Bronchial epithelial cell (primary cell): Measurements from ENCODE around the gene PPP4C. TPM values are rescaled to one million over a fixed set of nuclear protein-coding genes. Genes with fewer than 3 reads are reported as not detected.
A peak's percentile ranks its signal among the peaks of the same experiment; 100 is the strongest.

ENCODE experiments used
- DNase-seq: peaks from one replicate; pipeline ENCODE4 v3.0.0-alpha.2; 2010; ENCODE audit warnings: low read depth
- FAIRE-seq: peaks from 2 replicates; lab custom pipeline; 2011; peaks lifted over from hg19 to GRCh38; lab: Jason Lieb, UNC
- H3K27me3 ChIP-seq: 2 replicates; pipeline ENCODE4 v1.5.1; 2011; ENCODE audit warnings: low read length; ENCODE audit not compliant: control insufficient read depth, insufficient read depth
- H3K36me3 ChIP-seq: 2 replicates; pipeline ENCODE4 v1.5.1; 2011; ENCODE audit warnings: low read length; ENCODE audit not compliant: control insufficient read depth, insufficient read depth
- H3K4me3 ChIP-seq: 2 replicates; pipeline ENCODE4 v1.5.1; 2011; ENCODE audit warnings: mild to moderate bottlenecking, low read depth, low read length, control low read depth
- total RNA-seq: library from RNA; depleted of rRNA; stranded (reverse); fragments of >200 nt; gene quantifications from 2 replicates; pipeline ENCODE4 v1.2.1, GENCODE V29; 2014
- TF ChIP-seq, protein P1 (sequence below): IDR thresholded peaks from 2 replicates; pipeline ENCODE4 v1.5.1; 2011; ENCODE audit warnings: mild to moderate bottlenecking, moderate library complexity, low read length, control low read depth, inconsistent platforms; ENCODE audit not compliant: insufficient read depth, severe bottlenecking

The PPP4C gene
- total RNA-seq, 1 donor from 2014 or later: 249 TPM

DNA sequence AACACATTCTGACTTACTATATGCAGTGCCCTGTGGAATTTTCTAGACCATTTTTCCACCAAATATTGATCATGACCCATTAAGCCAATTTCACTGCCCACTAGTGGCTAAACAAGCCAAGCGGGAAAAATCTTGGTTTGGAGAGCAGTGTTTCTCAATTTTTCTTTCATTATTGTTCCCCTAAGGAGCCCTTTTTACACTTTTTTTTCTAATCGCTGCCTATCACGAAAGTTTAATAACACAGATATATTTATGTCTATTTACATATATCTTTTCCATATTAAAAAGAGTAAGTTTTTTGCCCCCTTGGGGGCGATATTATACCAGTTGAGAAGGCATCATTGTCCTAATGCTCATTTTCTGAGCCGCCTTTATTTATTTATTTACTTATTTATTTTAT, 34.0 kb upstream of the PPP4C start:
- FAIRE-seq (no peak), DNase-seq (peak; percentile 39)
- H3K4me3 ChIP-seq: no peak overlapping the region
- H3K36me3 ChIP-seq: no peaks in the 10 kb centered on the region
- no peaks in the 10 kb centered on the region for H3K27me3 ChIP-seq
- TF ChIP-seq, protein P1, sequence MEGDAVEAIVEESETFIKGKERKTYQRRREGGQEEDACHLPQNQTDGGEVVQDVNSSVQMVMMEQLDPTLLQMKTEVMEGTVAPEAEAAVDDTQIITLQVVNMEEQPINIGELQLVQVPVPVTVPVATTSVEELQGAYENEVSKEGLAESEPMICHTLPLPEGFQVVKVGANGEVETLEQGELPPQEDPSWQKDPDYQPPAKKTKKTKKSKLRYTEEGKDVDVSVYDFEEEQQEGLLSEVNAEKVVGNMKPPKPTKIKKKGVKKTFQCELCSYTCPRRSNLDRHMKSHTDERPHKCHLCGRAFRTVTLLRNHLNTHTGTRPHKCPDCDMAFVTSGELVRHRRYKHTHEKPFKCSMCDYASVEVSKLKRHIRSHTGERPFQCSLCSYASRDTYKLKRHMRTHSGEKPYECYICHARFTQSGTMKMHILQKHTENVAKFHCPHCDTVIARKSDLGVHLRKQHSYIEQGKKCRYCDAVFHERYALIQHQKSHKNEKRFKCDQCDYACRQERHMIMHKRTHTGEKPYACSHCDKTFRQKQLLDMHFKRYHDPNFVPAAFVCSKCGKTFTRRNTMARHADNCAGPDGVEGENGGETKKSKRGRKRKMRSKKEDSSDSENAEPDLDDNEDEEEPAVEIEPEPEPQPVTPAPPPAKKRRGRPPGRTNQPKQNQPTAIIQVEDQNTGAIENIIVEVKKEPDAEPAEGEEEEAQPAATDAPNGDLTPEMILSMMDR: peak; percentile 31

DNA sequence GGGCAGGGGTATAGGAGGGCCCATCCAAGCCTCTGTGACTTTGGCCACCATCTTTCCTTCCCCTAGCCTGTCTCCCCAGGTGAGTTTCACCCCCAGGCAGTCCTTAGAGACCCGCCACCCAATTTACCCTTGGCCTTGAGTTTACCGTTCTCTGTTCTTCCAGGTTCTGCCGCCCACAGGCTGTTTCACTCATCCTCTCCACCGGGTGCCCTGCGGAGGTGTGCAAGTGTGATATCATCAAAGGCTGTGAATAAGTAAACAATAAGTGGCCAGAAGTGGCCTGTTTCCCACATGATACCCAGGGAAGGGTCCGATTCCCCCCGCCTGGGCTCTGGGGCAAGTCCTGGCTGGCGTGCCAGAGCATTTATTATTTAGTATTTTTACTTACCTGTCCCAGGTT, 29.6 kb upstream of the PPP4C start:
- TF ChIP-seq, protein P1: no peak
- H3K4me3 ChIP-seq: no peak overlapping the region
- H3K27me3 ChIP-seq: no peaks in the 10 kb centered on the region
- FAIRE-seq: no peak
- peak; percentile 39 for DNase-seq
- H3K36me3 ChIP-seq: no peaks in the 10 kb centered on the region

DNA sequence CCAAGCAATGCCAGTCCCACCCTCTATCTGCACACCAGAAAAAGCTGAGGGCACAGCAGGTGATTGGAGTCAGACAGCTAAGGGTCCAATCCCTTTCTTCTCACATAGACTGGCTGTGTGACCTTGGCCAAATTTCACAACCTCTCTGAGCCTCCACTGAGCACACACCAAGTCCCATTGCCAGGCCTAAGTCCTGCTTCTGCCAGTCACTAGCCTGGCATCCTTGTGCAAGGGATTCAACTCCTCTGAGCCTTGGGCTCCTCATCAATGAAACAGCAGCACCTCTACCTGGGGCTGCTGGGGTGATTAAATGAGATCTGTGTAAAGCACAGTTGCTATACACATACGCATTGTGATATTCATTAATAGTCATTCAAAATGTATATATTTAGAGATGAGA, 29.2 kb upstream of the PPP4C start:
- no peaks in the 10 kb centered on the region for H3K36me3 ChIP-seq
- DNase-seq (no peak), FAIRE-seq (no peak)
- TF ChIP-seq, protein P1: no peak
- no peak overlapping the region for H3K4me3 ChIP-seq
- no peaks in the 10 kb centered on the region for H3K27me3 ChIP-seq

DNA sequence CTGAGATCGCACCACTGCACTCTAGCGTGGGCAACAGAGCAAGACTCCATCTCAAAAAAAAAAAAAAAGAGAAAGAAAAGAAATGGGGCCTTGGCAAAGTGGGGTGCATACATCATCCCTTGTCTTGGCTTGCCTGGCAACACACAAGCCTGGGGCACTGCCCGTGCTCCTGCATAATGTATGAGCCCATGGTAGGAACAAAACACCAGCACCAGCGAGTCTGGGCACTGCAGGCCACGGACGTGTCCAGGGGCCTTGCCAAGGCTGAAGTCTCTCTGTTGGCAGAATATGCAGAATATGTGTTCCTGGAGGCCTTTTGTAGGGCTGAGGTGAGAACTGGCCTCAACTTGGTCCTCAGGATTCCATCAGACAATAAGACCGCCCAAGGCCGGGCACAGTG, 25.9 kb upstream of the PPP4C start:
- no peak for DNase-seq
- TF ChIP-seq, protein P1: no peak
- no peak overlapping the region for H3K4me3 ChIP-seq
- H3K27me3 ChIP-seq: no peaks in the 10 kb centered on the region
- FAIRE-seq: no peak
- H3K36me3 ChIP-seq: no peaks in the 10 kb centered on the region

DNA sequence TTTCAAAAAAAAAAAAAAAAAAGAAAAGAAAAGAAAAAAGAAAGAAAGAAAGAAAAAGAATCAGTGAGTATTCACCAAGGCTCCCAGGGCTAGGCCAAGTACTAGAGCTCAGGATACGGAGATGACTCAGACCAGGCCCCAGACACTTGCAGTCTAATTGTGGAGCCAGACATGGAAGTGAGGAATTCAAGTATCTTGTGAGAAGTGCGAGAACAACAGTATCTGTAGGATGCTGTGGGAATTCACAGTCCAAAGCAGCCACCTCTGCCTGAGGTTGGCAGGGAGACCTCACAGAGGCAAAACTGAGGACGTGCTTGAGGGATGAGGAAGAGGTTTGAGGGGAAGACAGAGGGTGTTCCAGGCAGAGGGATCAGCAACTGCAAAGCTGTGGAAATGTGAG, 24.3 kb upstream of the PPP4C start:
- Histone ChIP-seq H3K36me3 (no peaks in the 10 kb centered on the region), H3K4me3 (no peak overlapping the region), H3K27me3 (no peaks in the 10 kb centered on the region)
- TF ChIP-seq, protein P1: no peak
- no peak for FAIRE-seq
- peak; percentile 39 for DNase-seq

DNA sequence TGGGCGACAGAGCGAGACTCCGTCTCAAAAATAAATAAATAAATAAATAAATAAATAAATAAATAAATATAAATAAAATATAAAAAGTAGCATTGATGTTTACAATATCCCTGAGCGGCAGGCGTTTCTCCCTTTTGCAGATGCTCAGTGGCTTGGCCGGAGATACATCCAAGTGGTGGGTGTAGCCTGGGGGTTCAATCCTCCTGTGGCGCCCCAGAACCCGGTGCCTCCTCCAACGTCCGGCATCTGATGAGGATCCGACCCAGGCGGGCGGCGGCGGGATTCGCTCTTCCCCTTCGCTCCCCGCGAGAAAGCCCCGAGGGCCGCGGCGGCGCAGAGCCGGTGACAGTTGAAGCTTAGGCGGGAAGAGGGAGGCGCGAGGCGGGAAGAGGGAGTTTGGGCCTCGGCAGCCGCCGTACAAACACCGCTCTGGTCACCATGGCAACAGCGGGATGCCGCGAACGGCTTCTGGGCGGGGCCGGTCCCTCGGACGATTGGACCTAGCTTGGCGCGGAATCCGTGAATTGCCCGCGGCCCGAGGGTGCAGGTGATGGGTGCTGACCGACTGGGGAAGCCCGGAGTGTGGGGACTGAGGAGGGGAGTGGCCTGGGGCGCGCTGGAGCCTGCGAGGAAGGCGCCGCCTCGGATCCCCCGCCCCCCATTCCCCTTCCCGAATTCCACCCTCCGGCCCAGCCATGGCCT, 23.0 kb upstream of the PPP4C start:
- Histone ChIP-seq H3K36me3 (no peaks in the 10 kb centered on the region), H3K4me3 (peak overlapping the region; percentile 58), H3K27me3 (no peaks in the 10 kb centered on the region)
- TF ChIP-seq, protein P1: no peak
- FAIRE-seq: no peak
- peak; percentile 76 for DNase-seq
